Left renal pelvis (tissue), 4 donors: ENCODE data around the gene USP35. TPM values are rescaled to one million over a fixed set of nuclear protein-coding genes. Genes with fewer than 3 reads are reported as not detected.
"Not testable (repeated sequence)": the region's sequence is repeated elsewhere in the genome, so short reads cannot be mapped to it uniquely, and the experiment has no call there.

Experiments used
- DNase-seq, 4 donors: peaks; one replicate each; pipeline ENCODE4 v3.0.0-alpha.2; 2013; ENCODE audit warnings: low read depth in 4 of 4, low spot score in 3 of 4
- polyA plus RNA-seq, 4 donors: library from polyadenylated mRNA; unstranded; fragments of 120-200 nt; gene quantifications; one replicate each; pipeline ENCODE4 v1.2.1, GENCODE V29; 2013; ENCODE audit not compliant: insufficient read length in 4 of 4

Gene USP35
- polyA plus RNA-seq, 4 donors: 4.6 to 8.1 (median 5.8) TPM

DNA sequence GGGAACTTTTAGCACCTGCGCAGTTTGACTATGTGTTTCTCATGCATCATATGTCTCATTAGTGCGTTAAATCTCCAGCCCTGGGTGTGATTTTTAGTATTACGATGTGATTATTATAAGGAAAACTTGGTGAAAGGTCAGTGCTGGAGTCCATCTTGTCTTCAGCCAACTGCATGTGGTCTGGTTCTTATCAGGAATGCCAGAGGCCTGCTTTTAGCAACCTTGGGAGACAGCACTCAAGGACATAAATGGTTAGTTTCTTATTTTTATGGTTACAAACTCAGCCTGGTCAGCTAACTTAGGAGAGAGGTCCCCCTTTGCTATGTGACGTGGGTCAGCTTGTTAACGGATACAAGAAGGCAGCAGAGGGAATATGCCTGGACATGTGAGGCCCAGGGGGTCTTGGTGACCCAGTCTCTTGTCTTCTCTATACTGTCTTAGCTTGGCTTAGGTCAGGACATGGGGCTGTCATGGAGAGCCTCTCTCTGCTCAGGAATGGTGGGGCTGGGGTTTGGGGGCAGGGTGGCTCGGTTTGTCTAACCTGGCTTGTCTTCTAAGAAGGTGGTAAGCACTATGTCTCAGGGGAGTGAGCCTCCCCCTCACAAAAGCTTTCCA lies 21.8 kb upstream of the USP35 start:
- DNase-seq: no peak

DNA sequence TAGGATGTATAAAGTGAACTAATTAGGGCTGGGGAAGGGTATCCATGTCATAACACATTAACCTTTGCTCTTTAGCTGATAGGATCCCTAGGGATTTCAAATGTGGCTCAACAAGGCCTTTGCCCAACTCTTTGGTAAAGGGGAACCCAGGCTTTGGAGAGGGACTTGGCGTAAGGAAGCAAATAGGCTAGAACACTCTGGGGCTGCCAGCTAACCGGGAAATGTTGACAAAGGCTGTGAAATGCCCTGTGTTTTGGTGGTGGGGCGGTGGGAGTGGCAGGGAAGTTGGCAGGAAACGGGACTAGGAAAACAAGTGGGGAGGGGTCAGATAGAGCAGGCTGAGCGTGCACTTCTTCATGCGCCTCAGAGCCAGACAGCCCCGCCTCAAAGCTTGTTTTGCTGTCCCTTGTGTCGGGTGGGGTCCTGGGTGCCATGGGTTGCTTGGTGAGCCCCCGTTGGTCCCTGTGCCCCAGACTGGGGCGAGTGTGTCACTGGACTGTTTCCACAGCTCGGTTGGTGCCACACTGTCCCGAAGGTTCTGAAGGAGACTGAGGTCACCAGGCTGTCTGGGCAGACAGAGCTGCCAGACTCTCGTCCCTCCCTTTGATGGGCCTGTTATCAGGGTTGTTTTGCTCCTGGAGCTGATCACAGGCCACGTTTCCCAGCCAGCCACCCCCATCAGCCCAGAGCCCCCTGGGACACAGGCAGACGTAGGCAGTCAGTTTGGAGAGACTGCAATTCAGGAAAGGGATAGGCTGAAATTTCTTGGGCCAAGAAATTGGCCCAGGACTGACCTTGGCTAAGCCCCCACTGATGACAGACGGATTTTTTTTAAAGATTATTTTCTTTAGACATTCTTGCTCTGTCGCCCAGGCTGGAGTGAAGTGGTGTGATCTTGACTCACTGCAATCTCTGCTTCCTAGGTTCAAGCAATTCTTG lies 19.9 kb upstream of the USP35 start:
- no peak for DNase-seq

DNA sequence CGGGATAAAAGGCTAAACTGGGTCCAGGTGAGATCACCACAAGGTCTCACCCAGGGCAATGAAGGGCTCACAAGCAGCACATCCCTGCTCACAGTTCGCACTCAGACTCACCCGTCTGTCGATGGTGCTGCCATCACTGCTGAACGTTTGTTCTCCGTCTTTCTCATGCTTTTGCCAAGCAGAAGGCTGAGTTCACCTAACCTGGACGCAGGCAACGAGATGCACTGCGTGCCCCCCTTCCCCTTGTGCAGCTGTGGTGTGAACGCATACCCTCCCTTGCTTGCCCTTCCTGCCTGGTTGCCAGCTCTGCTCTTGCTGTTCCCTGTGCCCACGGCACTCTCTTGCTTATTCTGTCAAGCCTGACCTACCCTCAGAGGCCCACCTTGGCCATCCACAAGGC lies 18.3 kb upstream of the USP35 start:
- no peak for DNase-seq

DNA sequence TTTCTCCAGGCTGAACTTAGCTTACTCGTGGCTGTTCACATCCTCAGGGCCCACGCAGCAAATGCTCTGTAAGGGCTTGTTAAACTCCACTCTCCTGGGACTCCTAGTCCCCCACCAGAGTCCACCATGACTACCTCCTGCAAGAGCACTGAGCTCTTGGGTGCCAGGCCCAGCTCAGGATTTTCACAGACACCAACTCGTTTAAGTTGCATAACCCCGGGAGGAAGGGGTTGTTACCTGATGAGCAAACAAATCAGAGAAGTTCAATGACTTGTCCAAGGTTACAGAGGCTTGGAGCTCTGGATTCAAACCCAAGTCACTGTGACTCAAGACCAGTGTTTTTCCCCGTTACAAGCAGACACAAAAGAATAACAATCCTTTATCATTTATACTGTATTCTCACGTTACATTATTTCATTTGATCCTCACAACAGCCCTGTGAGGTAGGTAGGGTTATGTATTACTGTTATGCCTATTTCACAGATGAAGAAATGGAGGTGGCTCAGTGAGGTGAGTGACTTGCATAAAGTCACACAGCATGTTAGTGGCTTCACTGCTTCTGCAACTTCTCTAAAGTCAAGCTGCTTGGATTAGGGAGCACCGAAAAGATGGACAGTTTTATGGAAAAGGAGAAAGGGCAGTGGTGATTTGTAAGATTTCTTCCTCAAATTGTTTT lies 17.7 kb upstream of the USP35 start:
- DNase-seq: no peak

DNA sequence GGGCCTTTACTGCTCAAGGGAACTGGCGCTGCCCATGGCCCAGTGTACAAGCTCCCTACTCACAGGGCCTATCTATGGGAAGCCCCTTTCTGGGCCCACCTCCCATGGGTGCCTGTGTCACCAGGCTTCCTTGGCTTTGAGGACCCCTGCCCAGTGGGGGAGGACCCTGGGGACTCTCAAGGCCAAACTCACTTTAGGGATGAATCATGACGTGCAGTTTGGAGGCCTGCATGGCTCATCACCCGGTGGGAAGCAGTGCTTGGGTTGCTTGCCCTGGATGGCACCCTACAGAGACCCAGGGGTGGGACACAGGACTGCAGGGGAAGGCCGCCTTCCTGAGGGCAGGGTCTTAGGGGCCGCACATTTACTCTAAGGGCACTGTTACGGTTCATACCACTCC lies 16.8 kb upstream of the USP35 start:
- DNase-seq: no peak

DNA sequence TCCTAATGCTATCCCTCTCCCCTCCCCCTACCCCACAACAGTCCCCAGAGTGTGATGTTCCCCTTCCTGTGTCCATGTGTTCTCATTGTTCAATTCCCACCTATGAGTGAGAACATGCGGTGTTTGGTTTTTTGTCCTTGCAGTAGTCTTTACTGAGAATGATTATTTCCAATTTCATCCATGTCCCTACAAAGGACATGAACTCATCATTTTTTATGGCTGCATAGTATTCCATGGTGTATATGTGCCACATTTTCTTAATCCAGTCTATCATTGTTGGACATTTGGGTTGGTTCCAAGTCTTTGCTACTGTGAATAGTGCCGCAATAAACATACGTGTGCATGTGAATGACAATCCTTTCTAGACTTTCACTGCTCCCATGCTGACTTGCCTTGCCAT lies 12.9 kb upstream of the USP35 start:
- DNase-seq: not testable (repeated sequence)

DNA sequence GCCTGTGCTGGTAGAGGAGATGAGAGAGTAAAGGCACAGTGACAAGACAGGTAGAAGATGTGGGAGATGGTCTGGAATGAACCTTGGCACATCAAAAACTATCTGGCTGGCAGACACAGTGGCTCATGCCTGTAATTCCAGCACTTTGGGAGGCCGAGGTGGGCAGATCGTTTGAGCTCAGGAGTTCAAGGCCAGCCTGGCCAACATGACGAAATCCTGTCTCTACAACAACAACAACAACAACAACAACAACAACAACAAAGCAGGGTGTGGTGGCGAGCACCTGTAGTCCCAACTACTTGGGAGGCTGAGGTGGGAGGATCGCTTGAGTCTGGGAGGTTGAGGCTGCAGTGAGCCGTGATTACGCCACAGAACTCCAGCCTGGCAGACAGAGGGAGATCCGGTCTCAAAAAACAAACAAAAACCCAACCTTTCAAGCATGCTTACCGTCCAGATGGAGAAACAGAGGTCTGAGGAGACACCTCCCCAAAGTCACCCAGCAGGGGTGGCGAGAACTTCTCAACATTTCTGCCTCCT lies 12.0 kb upstream of the USP35 start:
- no peak for DNase-seq

DNA sequence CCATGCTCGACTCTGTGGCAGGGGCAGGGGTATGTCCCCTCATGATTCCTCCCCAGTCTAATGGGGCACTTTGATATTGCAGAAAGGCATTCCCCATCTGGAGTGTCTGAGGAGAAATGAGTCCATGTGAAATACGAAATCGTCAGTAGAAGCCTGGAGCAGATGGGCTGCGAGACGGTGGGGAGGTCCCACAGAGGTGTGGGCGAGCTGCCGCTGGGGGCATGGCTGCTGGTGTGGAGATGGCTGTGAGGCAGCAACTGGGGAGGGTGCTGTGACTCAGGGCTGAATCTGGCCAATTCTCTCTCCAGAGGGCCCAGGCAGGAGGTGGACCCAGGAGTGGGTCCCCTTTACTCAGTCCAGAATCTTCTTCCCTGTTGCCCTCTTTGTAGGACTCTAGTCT lies 11.5 kb upstream of the USP35 start:
- no peak for DNase-seq

DNA sequence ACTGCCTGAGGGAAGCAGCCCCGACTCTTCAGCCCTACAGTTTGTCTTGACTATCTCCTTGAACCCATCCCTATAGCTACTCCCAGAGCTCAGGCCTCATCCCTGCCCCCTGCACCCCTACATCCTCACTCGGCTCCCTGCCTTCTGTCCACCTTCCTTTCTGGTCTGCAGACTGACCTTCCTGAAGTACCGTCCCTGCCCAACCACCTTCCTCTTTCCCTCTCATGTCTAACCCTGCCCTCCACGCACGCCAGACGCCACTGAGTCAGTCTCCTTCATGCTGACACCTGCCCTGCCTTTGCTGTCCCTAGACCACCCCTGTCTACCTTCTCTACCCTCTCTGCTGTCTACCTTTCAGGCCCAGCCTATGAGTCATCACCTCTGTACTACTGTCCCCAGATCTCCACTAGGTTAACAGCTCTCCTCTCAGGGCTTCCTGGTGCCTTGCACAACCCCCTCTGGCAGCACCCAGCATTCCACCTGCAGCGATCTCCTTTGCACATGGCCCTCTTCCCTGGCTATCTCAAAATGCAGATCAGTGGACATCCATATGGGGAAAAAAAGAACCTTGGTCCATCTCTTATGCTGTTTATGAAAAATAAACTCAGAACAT lies 9.2 kb upstream of the USP35 start:
- no peak for DNase-seq

DNA sequence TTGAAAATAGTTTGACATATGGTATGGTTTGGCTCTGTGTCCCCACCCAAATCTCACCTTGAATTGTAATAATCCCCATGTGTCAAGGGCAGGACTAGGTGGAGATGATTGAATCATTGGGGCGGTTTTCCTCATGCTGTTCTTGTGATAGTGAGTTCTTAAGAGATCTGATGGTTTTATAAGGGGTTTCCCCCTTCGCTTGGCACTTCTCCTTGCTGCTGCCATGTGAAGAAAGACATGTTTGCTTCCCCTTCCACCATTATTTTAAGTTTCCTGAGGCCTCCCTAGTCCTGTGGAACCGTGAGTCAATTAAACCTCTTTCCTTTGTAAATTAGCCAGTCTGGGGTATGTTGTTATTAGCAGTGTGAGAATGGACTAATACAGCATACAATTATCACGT lies 8.0 kb upstream of the USP35 start:
- DNase-seq: no peak

DNA sequence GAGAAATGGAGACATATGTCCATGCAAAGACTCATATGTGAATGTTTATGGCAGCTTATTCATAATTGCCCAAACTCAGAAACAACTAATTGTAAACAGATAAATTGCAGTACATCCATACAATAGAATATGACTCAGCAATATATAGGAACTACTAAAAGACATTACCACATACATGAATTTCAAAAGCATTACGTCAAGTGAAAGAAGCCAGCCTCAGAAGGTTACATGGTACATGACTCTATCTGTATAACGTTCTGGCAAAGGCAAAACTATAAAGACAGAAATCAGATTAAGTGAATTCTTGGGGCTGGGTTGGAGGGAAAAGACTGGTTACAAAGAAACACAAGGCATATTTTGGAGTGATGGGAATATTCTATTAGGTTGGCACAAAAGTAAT lies 7.5 kb upstream of the USP35 start:
- no peak for DNase-seq

DNA sequence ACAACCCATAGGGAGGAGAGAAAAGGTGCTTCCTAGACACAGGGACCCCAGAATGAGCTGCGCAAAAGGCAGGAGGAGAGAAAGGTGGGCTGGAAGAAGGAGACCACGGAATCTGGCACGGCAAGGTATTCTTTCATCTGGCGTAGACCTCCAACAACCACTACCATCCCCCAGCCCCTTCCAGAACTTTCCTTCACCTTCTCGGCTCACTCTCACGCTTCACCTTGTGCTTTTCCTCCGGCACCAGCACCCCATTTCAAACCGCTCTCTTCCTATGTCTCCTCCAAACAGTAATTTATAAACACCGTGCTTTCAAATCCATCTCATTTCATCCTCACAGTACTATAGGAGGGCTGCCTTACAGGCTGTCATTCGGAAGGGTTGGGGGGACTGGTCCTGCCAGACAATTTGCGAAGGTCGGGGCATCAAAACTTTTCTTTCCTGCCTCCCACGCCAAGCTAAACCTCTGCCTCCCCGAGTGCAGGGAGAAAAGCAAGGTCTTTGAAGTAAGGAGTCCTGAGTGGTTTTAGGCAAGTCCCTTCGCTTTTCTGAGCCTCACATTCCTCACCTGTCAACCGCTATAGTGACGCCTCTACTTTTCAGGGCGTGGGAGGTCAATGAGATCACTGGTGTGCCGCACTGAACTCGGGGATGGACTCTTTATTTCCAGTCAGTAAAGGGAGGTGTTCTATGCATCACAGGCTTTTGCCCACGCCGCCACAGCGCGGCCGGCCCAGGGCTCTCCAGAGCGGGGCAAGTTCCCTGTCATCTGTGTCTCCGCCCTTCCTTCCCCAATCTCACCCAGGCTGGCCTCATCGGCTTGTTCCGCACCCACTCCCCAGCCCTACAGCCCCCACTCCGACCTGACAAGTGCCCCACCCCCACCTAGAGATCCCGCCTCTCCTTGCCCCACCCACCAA lies 1.1 kb upstream of the USP35 start:
- DNase-seq: no peak

DNA sequence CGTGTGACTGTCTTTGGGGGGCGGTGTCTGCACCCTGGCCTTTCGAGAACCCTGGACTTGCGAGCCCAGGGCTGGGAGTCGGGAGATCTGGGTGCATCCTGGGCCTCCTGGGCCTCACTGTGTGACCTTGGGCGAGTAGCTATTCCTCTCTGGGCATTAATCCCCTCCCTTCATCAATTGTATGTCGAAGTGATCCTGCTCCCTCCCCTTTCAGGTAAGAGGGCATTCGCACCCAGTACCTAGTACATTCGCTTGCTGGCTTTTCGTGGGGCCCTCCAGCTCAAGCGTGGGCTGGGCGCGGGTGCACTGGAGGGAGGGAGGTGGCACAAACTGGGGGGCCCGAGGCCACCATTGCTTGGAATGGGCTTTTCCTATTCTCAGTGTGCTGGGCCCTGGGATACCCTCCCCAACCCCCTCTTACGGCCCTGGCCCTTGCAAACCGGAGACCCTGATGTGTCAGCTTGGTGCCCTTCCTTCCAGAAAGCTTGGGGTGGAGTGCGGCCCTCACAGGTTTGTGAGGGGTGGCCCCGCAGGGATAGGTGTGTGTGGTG lies 530 bp downstream of the USP35 start:
- DNase-seq: no peak

DNA sequence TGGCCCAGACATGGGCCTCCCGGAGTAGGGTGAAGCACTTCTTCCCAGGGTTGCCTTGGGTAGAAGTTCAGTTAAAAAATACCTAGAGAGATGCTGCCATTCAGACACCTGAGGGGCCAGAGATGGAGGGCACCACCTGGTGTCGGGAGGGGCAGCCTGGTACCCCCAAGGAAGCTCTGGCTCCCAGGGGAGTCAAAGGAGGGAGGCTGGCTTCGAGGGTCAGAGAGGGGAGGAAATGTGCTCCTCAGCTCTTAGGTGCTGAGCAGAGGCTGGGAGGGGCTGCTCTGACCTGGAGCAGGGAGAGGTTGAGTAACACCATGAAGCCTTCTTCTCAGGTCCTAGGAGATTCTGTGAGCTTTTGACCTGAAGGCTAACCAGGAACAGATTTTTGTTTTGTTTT lies 1.1 kb downstream of the USP35 start:
- no peak for DNase-seq

DNA sequence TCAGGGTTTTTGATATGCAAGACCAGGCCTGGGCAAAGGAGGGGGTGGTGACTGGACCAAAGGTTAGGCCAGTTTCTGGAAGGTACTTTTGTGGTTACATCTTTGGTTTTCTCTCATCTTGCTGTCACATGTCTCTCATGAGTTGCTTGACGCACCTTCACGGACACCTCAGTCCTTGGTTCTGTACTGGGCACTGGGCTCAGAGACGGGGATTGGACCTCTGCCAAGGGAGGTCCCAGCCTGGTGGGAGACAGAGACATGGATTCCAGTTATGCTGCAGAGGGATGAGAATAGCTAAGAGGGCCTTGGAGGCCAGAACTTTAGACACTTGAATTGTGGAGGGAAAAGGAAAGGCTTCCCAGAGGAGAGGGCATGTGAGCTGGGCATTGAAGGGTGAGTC lies 1.7 kb downstream of the USP35 start:
- no peak for DNase-seq

DNA sequence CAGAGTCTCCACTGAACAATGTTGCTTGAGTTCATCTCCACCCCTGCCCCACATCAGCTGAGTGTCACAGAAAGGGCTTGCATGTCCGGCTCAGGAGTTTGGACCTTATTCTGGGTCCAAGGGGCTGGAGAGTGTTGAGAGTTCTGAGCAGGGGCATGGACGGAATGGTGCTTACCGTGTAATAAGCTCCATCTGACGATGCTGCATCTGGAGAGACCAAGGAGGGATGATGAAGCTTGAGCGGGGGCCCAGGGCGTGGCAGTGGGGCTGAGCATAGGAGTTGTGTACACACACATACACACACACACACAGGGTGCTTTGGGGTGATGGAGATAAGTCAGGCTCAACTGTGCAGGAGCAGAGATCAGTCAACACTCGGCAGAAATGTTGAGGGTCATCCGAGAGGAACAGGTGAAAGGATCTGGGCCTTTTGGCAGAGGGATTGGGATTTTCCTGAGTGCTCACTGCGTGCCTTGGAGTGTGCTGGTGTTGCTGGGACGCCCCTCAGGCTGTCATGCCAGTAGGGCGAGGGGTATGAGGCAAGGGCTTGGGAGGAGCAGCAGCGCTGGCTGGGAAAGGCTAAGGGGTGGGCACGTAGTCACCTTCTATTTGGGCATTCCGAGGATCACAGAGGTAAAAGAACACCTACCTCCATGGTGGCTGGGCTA lies 2.3 kb downstream of the USP35 start:
- no peak for DNase-seq

DNA sequence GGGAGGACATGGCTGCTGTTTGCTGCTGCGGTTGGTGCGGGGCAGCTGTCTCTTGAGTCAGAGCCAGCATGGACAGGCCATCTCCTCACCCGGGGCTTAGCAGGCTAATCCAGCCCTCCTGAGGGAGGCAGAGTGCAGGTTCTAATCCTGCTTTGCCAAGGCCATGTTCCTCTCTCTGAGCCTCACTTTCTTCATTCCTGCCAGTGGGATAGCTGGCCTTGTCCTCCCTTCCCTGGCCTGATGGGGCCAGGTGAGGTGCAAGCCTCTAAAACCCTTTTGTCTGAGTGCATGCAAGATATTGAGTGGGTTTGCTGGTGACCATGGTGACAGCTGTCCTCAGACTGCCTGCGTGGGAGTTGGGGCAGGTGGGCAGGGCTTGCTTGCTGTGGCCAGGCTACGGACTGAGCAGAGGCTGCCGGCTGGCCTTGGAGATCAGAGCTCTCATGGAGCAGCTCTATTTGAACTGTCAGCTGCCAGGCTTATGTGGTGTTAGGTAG lies 3.6 kb downstream of the USP35 start:
- no peak for DNase-seq

DNA sequence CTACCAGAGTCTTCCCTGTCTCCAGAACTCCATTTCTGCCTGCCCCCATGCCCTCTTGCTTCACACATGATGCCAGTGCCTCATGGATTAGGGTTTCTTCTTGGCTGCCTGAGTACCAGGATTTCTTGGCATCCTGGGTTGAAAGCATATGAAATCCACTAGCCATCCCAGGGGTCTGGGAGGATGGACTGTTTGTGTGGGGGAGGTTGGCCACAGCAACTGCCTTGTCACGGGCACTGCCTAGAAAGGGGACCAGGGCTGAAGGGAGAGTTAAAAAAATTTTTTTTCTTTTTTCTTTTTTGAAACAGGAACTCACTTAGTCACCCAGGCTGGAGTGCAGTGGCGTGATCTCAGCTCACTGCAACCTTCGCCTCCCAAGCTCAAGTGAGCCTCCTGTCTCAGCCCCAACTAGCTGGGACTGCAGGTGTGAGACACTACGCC lies 4.2 kb downstream of the USP35 start:
- DNase-seq: no peak

DNA sequence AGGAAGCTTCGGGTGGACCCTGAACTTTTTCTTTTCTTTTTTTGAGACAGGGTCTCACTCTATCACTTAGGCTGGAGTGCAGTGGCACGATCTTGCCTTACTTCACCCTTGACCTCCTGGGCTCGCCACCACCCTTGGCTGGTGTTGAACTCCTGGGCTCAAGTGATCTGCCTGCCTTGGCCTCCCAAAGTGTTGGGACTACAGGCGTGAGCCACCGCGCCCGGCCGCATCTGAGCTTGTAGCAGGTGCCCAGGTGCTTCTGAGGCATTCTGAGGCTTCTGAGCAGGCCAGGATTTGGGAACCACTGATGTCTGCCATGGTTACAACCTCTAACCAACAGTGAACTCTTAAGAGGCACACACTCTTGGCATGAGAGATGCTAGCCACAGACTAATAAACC lies 5.1 kb downstream of the USP35 start:
- no peak for DNase-seq
